SK-N-SH (cell line): ENCODE results near the gene PRKN. TPM values are rescaled to one million over a fixed set of nuclear protein-coding genes. Genes with fewer than 3 reads are reported as not detected.
A peak's percentile ranks its signal among the peaks of the same experiment; 100 is the strongest.

Experiments used
- CTCF ChIA-PET: fragments of 300-600, 350-600 bp; formaldehyde crosslinking; extraction: SDS; loops from one replicate; lab custom pipeline; 2021; lab: Yijun Ruan, JAX
- POLR2A ChIA-PET: fragments of 350-600 bp; sonication (Branson Sonifier 250); formaldehyde crosslinking; extraction: SDS; loops from one replicate; lab custom pipeline; 2020; ENCODE audit warnings: antibody characterized with exemption, inconsistent platforms; lab: Yijun Ruan, JAX
- DNase-seq: peaks from one replicate; pipeline ENCODE4 v3.0.0; 2012
- H2AFZ ChIP-seq: fragments of 200-600 bp; sonication (generic); 2 replicates; pipeline ENCODE4 v1.8.1; 2016; ENCODE audit warnings: antibody characterized with exemption, mild to moderate bottlenecking, low read depth
- H3F3A ChIP-seq: fragments of 200-600 bp; sonication (generic); replicated peaks from 2 replicates; pipeline ENCODE3; 2016; ENCODE audit warnings: antibody characterized with exemption, mild to moderate bottlenecking; ENCODE audit not compliant: insufficient read depth
- H3K27ac ChIP-seq, 2 experiments: fragments of 200-500 bp in 1 of 2; fragments of 200-600 bp in 1 of 2; sonication (Bioruptor generic) in 1 of 2; sonication (generic), shearing (Covaris generic) in 1 of 2; 2 replicates each; pipeline versions ENCODE4 v1.5.1 to v1.6.1; 2014 to 2016; ENCODE audit warnings: low read depth in 2 of 2, inconsistent platforms in 1 of 2, low read length in 1 of 2, mild to moderate bottlenecking in 1 of 2, mixed read lengths in 1 of 2
- H3K27me3 ChIP-seq: fragments of 200-600 bp; sonication (generic), shearing (Covaris generic); 2 replicates; pipeline ENCODE4 v1.6.1; 2016; ENCODE audit warnings: mixed run types; ENCODE audit not compliant: insufficient read depth
- H3K36me3 ChIP-seq, 2 experiments: fragments of 200-500 bp in 1 of 2; fragments of 200-600 bp in 1 of 2; sonication (Bioruptor generic) in 1 of 2; sonication (generic) in 1 of 2; replicated peaks in 1 of 2; 2 replicates each; pipeline versions ENCODE3 to v1.5.1; 2014 to 2016; ENCODE audit warnings: low read length in 1 of 2, mild to moderate bottlenecking in 1 of 2; ENCODE audit not compliant: insufficient read depth in 2 of 2, control insufficient read depth in 1 of 2
- H3K4me1 ChIP-seq, 2 experiments: fragments of 200-500 bp in 1 of 2; fragments of 200-600 bp in 1 of 2; sonication (Bioruptor generic) in 1 of 2; sonication (generic), shearing (Covaris generic) in 1 of 2; 2 replicates each; pipeline versions ENCODE4 v1.5.1 to v1.6.1; 2014 to 2016; ENCODE audit warnings: low read depth in 1 of 2, low read length in 1 of 2, mixed run types in 1 of 2; ENCODE audit not compliant: insufficient read depth in 2 of 2, control insufficient read depth in 1 of 2
- H3K4me2 ChIP-seq: fragments of 200-600 bp; sonication (generic), shearing (Covaris generic); 2 replicates; pipeline ENCODE4 v1.6.1; 2017; ENCODE audit warnings: mixed run types
- H3K4me3 ChIP-seq, 2 experiments: fragments of 200-500 bp in 1 of 2; fragments of 200-600 bp in 1 of 2; sonication (Bioruptor generic) in 1 of 2; sonication (generic), shearing (Covaris generic) in 1 of 2; 2 replicates each; pipeline versions ENCODE4 v1.5.1 to v1.8.1; 2014 to 2016; ENCODE audit warnings: low read depth in 2 of 2, inconsistent platforms in 1 of 2, low read length in 1 of 2, mild to moderate bottlenecking in 1 of 2, mixed read lengths in 1 of 2, moderate library complexity in 1 of 2
- H3K79me2 ChIP-seq: fragments of 200-600 bp; sonication (generic); 2 replicates; pipeline ENCODE4 v1.8.1; 2017; ENCODE audit warnings: mild to moderate bottlenecking; ENCODE audit not compliant: insufficient read depth
- H3K9ac ChIP-seq: fragments of 200-600 bp; sonication (generic); 2 replicates; pipeline ENCODE4 v1.6.1; 2017; ENCODE audit warnings: mixed run types
- H3K9me2 ChIP-seq: fragments of 200-600 bp; sonication (generic); 2 replicates; pipeline ENCODE4 v1.6.1; 2017; ENCODE audit warnings: mixed run types
- H3K9me3 ChIP-seq: fragments of 200-600 bp; sonication (generic); 2 replicates; pipeline ENCODE4 v1.6.1; 2017; ENCODE audit warnings: mixed run types, mild to moderate bottlenecking, moderate library complexity
- H4K20me1 ChIP-seq: fragments of 200-600 bp; sonication (generic); 2 replicates; pipeline ENCODE4 v1.6.1; 2017; ENCODE audit warnings: mild to moderate bottlenecking, mixed run types; ENCODE audit not compliant: insufficient read depth
- FOXJ3 ChIP-seq: sonication (generic); formaldehyde crosslinking; IDR thresholded peaks from 2 replicates; pipeline ENCODE4 v1.5.1; 2020; ENCODE audit warnings: mild to moderate bottlenecking, missing genetic modification reagents
- JUND ChIP-seq: IDR thresholded peaks from 2 replicates; pipeline ENCODE4 v1.4.0; 2012
- MXI1 ChIP-seq: IDR thresholded peaks from 2 replicates; pipeline ENCODE4 v1.6.1; 2012; ENCODE audit warnings: mild to moderate bottlenecking, low read depth, low read length, improper control_type of control experiment
- POLR2AphosphoS5 ChIP-seq: IDR thresholded peaks from 2 replicates; pipeline ENCODE4 v1.6.1; 2012; ENCODE audit warnings: low read depth, low read length
- RAD21 ChIP-seq: IDR thresholded peaks from 2 replicates; pipeline ENCODE4 v1.6.1; 2012; ENCODE audit warnings: mild to moderate bottlenecking, low read length
- RCOR1 ChIP-seq: fragments of 150-350 bp; IDR thresholded peaks from 2 replicates; pipeline ENCODE4 v1.6.1; 2017; ENCODE audit warnings: antibody characterized with exemption, low read length
- RXRA ChIP-seq: IDR thresholded peaks from 2 replicates; pipeline ENCODE4 v1.4.0; 2012; ENCODE audit warnings: low read depth, mild to moderate bottlenecking, borderline replicate concordance
- SMC3 ChIP-seq: IDR thresholded peaks from 2 replicates; pipeline ENCODE4 v1.6.1; 2012; ENCODE audit warnings: low read depth, low read length, improper control_type of control experiment
- TAF1 ChIP-seq: IDR thresholded peaks from 2 replicates; pipeline ENCODE4 v1.6.1; 2012; ENCODE audit warnings: low read depth, mild to moderate bottlenecking, low read length, moderate library complexity, borderline replicate concordance
- USF1 ChIP-seq: IDR thresholded peaks from 2 replicates; pipeline ENCODE4 v1.4.0; 2012; ENCODE audit warnings: low read depth, borderline replicate concordance
- USF2 ChIP-seq: fragments of 150-350 bp; IDR thresholded peaks from 2 replicates; pipeline ENCODE4 v1.6.1; 2017; ENCODE audit warnings: antibody characterized with exemption, low read length, low read depth, borderline replicate concordance
- WGBS: methylation state at CpG from one replicate; pipeline ENCODE4 v1.1.6; 2017; ENCODE audit warnings: low lambda C conversion rate; 5-methylcytosine and 5-hydroxymethylcytosine counted together
- polyA plus RNA-seq, 3 experiments: library from polyadenylated mRNA; depleted of rRNA; stranded (reverse); fragments of >200 nt; gene quantifications; 2 replicates each; pipeline ENCODE4 v1.2.3, GENCODE V29; 2012

Gene PRKN
- polyA plus RNA-seq, 1 of the 3 experiments (the other 2 are of a cell fraction), result 0.76 TPM

- no peak overlapping the region for H3K27ac ChIP-seq
- H3K4me3 ChIP-seq, result no peak overlapping the region
- ChIA-PET CTCF (interaction anchor here (0.6 to 2.3 kb wide), 13 partner anchors 10 to 549 kb away, joined by 3 to 9 read pairs (median 3); no protein-coding TSS in a partner anchor), POLR2A (no interaction called here)
- H2AFZ ChIP-seq, result no peak overlapping the region
- no peak overlapping the region for H3K4me2 ChIP-seq
- H4K20me1 ChIP-seq, result no peaks in the 10 kb centered on the region
- H3K36me3 ChIP-seq, result no peaks in the 10 kb centered on the region
- H3K9ac ChIP-seq, result no peak overlapping the region
- no peaks in the 10 kb centered on the region for H3K27me3 ChIP-seq
- TF ChIP-seq POLR2AphosphoS5 (no peak), RCOR1 (0 out of 2 replicates have a peak, but pooled peaks have one; percentile 17), RAD21 (peak; percentile 79), MXI1 (peak; percentile 44; the same call in 1 of the 2 replicates), SMC3 (peak; percentile 53; the same call in 1 of the 2 replicates)
- no peaks in the 10 kb centered on the region for H3K9me3 ChIP-seq
- peak; percentile 69 for DNase-seq
- 0% methylated on average over 1 of the region's 1 CpG for WGBS
- H3F3A ChIP-seq, result no peaks in the 10 kb centered on the region
- H3K79me2 ChIP-seq, result no peaks in the 10 kb centered on the region
- H3K4me1 ChIP-seq, result no peaks in the 10 kb centered on the region
- H3K9me2 ChIP-seq, result no peaks in the 10 kb centered on the region
Measured at GRCh38 chr6:161922631-161923119, 804.9 kb downstream of the PRKN start.

GRCh38 chr6:161921602-161922395, 805.8 kb downstream of the PRKN start:
- no peak for DNase-seq
- Histone ChIP-seq H3K4me2 (no peak overlapping the region), H4K20me1 (no peaks in the 10 kb centered on the region), H3K27me3 (no peaks in the 10 kb centered on the region), H3K4me1 (no peaks in the 10 kb centered on the region), H3K36me3 (no peaks in the 10 kb centered on the region), H3K27ac (no peak overlapping the region), H2AFZ (no peak overlapping the region), H3K79me2 (no peaks in the 10 kb centered on the region), H3F3A (no peaks in the 10 kb centered on the region), H3K4me3 (no peak overlapping the region), H3K9me2 (no peaks in the 10 kb centered on the region), H3K9ac (no peak overlapping the region), H3K9me3 (no peaks in the 10 kb centered on the region)
- TF ChIP-seq TAF1 (no peak), RXRA (no peak), USF2 (no peak), USF1 (no peak), FOXJ3 (no peak), JUND (no peak), RAD21 (no peak), RCOR1 (no peak)
- ChIA-PET POLR2A (no interaction called here), CTCF (interaction anchor here (0.6 to 1.4 kb wide), 3 partner anchors 84 to 503 kb away, joined by 3 to 8 read pairs (median 3); no protein-coding TSS in a partner anchor)
- 45% methylated on average over 3 of the region's 3 CpGs for WGBS
